ENCODE data around the gene CCDC188. TPM values are rescaled to one million over a fixed set of nuclear protein-coding genes. Genes with fewer than 3 reads are reported as not detected.

CCDC188 gene
- total and polyA plus RNA-seq, 7 experiments from 2014 or later, result not detected

- ChIA-PET POLR2A (interaction anchor here (0.8 to 3.1 kb wide), 5 partner anchors 12 to 263 kb away, joined by 3 to 29 read pairs (median 3); partner anchors contain the start of genes TANGO2, TRMT2A and ZNF74), CTCF (interaction anchor here (0.6 to 2.2 kb wide), 5 partner anchors 14 to 180 kb away, joined by 3 to 6 read pairs (median 3); partner anchors contain the start of gene RANBP1)
- peak overlapping the region in 7 of 9 donors; percentile 38 to 82 (median 73) for H3K27ac Mint-ChIP-seq
- peaks cover 0 to 2% (median 0%) of the 10 kb centered on the region in 11 donors for H3K9me3 Mint-ChIP-seq
- intact Hi-C loops (cut with micrococcal nuclease), result no loop called here
- H3K9me3 ChIP-seq (ENCODE audit: control insufficient read depth in 2 of 3, low read length in 3 of 3), result no peaks in the 10 kb centered on the region
- peak overlapping the region; percentile 91 for H3K27ac ChIP-seq (ENCODE audit: low read depth, low read length)
- no peaks in the 10 kb centered on the region for H3K27me3 ChIP-seq (ENCODE audit: control insufficient read depth in 2 of 2, insufficient read depth in 2 of 2, low read length in 2 of 2)
- peaks cover 0 to 6% (median 2%) of the 10 kb centered on the region in 5 donors for H3K36me3 Mint-ChIP-seq
- ATAC-seq, result peak; percentile 13
- H3K4me3 Mint-ChIP-seq, result peak overlapping the region in 9 of 10 donors; percentile 17 to 75 (median 60)
- H3K4me1 ChIP-seq (ENCODE audit: control insufficient read depth in 2 of 2, insufficient read depth in 2 of 2, low read length in 2 of 2), result peaks cover 14 to 20% of the 10 kb centered on the region in 2 donors
- H3K4me1 Mint-ChIP-seq, result peaks cover 0 to 33% (median 23%) of the 10 kb centered on the region in 7 donors
- H3K36me3 ChIP-seq (ENCODE audit: control insufficient read depth in 2 of 3, insufficient read depth in 3 of 3, low read length in 3 of 3), result peaks cover 0 to 18% (median 5%) of the 10 kb centered on the region in 3 experiments
- peak in 3 of 9 donors; percentile 14 to 26 (median 18) for DNase-seq
- H3K27me3 Mint-ChIP-seq, result no peaks in the 10 kb centered on the region
- H3K4me3 ChIP-seq (ENCODE audit: low read length), result no peak overlapping the region
These were observed 20.5 kb downstream of the CCDC188 start for GRCh38 chr22:20130319-20130718.

- Histone ChIP-seq H3K4me3 (ENCODE audit: low read length) (no peak overlapping the region), H3K9me3 (ENCODE audit: control insufficient read depth in 2 of 3, low read length in 3 of 3) (no peaks in the 10 kb centered on the region), H3K36me3 (ENCODE audit: control insufficient read depth in 2 of 3, insufficient read depth in 3 of 3, low read length in 3 of 3) (peaks cover 0 to 24% (median 5%) of the 10 kb centered on the region in 3 experiments), H3K27ac (ENCODE audit: low read depth, low read length) (no peak overlapping the region), H3K27me3 (ENCODE audit: control insufficient read depth in 2 of 2, insufficient read depth in 2 of 2, low read length in 2 of 2) (no peaks in the 10 kb centered on the region), H3K4me1 (ENCODE audit: control insufficient read depth in 2 of 2, insufficient read depth in 2 of 2, low read length in 2 of 2) (peaks cover 14 to 20% of the 10 kb centered on the region in 2 donors)
- intact Hi-C loops (cut with micrococcal nuclease), result no loop called here
- Mint-ChIP-seq H3K9me3 (peaks cover 0 to 2% (median 0%) of the 10 kb centered on the region in 11 donors), H3K4me3 (peak overlapping the region in 4 of 10 donors; percentile 56 to 71 (median 68)), H3K27me3 (no peaks in the 10 kb centered on the region), H3K4me1 (peaks cover 0 to 31% (median 23%) of the 10 kb centered on the region in 7 donors), H3K27ac (peak overlapping the region in 7 of 9 donors; percentile 34 to 82 (median 65)), H3K36me3 (peaks cover 0 to 6% (median 2%) of the 10 kb centered on the region in 5 donors)
- ChIA-PET POLR2A (interaction anchor here (1.8 to 3.1 kb wide), 3 partner anchors 11 to 264 kb away, joined by 3 to 29 read pairs (median 6); partner anchors contain the start of genes TANGO2, TRMT2A and ZNF74), CTCF (interaction anchor here (0.6 to 2.2 kb wide), 5 partner anchors 13 to 180 kb away, joined by 3 to 6 read pairs (median 3); partner anchors contain the start of gene RANBP1)
- DNase-seq, result no peak
- ATAC-seq, result no peak
These were observed 21.2 kb downstream of the CCDC188 start for GRCh38 chr22:20129747-20130014.

- peak; percentile 29 to 57 (median 49) for DNase-seq
- H3K36me3 ChIP-seq (ENCODE audit: control insufficient read depth in 2 of 3, insufficient read depth in 3 of 3, low read length in 3 of 3), result peaks cover 0 to 30% (median 5%) of the 10 kb centered on the region in 3 experiments
- H3K4me3 ChIP-seq (ENCODE audit: low read length), result no peak overlapping the region
- H3K4me3 Mint-ChIP-seq, result peak overlapping the region in 7 of 10 donors; percentile 13 to 71 (median 56)
- intact Hi-C loops (cut with micrococcal nuclease), result no loop called here
- no peaks in the 10 kb centered on the region for H3K27me3 ChIP-seq (ENCODE audit: control insufficient read depth in 2 of 2, insufficient read depth in 2 of 2, low read length in 2 of 2)
- no peaks in the 10 kb centered on the region for H3K27me3 Mint-ChIP-seq
- peak overlapping the region; percentile 33 for H3K27ac ChIP-seq (ENCODE audit: low read depth, low read length)
- no peaks in the 10 kb centered on the region for H3K9me3 ChIP-seq (ENCODE audit: control insufficient read depth in 2 of 3, low read length in 3 of 3)
- peaks cover 14 to 20% of the 10 kb centered on the region in 2 donors for H3K4me1 ChIP-seq (ENCODE audit: control insufficient read depth in 2 of 2, insufficient read depth in 2 of 2, low read length in 2 of 2)
- peaks cover 0 to 2% (median 0%) of the 10 kb centered on the region in 11 donors for H3K9me3 Mint-ChIP-seq
- POLR2A ChIA-PET, result interaction anchor here (1.8 to 3.1 kb wide), 3 partner anchors 11 to 265 kb away, joined by 3 to 29 read pairs (median 6); partner anchors contain the start of genes TANGO2, TRMT2A and ZNF74
- CTCF ChIA-PET, result interaction anchor here (0.7 to 2.2 kb wide), 5 partner anchors 13 to 160 kb away, joined by 3 to 6 read pairs (median 3); partner anchors contain the start of gene RANBP1
- peak; percentile 44 for ATAC-seq
- H3K36me3 Mint-ChIP-seq, result peaks cover 0 to 6% (median 3%) of the 10 kb centered on the region in 5 donors
- peak overlapping the region; percentile 9 to 87 (median 65) for H3K27ac Mint-ChIP-seq
- H3K4me1 Mint-ChIP-seq, result peaks cover 0 to 25% (median 22%) of the 10 kb centered on the region in 7 donors
These were observed 21.7 kb downstream of the CCDC188 start for GRCh38 chr22:20128902-20129746.

- Mint-ChIP-seq H3K36me3 (peaks cover 0 to 6% (median 4%) of the 10 kb centered on the region in 5 donors), H3K27me3 (no peaks in the 10 kb centered on the region), H3K9me3 (peaks cover 0 to 2% (median 0%) of the 10 kb centered on the region in 11 donors), H3K27ac (peak overlapping the region in 5 of 9 donors; percentile 25 to 87 (median 51)), H3K4me3 (no peak overlapping the region), H3K4me1 (peaks cover 0 to 24% (median 18%) of the 10 kb centered on the region in 7 donors)
- Histone ChIP-seq H3K4me3 (ENCODE audit: low read length) (no peak overlapping the region), H3K27ac (ENCODE audit: low read depth, low read length) (peak overlapping the region; percentile 33), H3K4me1 (ENCODE audit: control insufficient read depth in 2 of 2, insufficient read depth in 2 of 2, low read length in 2 of 2) (peaks cover 19 to 20% of the 10 kb centered on the region in 2 donors), H3K9me3 (ENCODE audit: control insufficient read depth in 2 of 3, low read length in 3 of 3) (no peaks in the 10 kb centered on the region), H3K36me3 (ENCODE audit: control insufficient read depth in 2 of 3, insufficient read depth in 3 of 3, low read length in 3 of 3) (peaks cover 0 to 36% (median 5%) of the 10 kb centered on the region in 3 experiments), H3K27me3 (ENCODE audit: control insufficient read depth in 2 of 2, insufficient read depth in 2 of 2, low read length in 2 of 2) (no peaks in the 10 kb centered on the region)
- DNase-seq (no peak), ATAC-seq (no peak)
- POLR2A ChIA-PET, result interaction anchor here (3.1 kb wide), 1 partner anchor 10 kb away, joined by 29 read pairs; the partner anchor contains the start of gene TRMT2A
- CTCF ChIA-PET, result interaction anchor here (0.6 to 0.8 kb wide), 3 partner anchors 28 to 290 kb away, joined by 3 read pairs; no protein-coding TSS in a partner anchor
- intact Hi-C loops (cut with micrococcal nuclease), result no loop called here
These were observed 22.3 kb downstream of the CCDC188 start for GRCh38 chr22:20128619-20128901.

GRCh38 chr22:20127869-20128618 lies 22.8 kb downstream of the CCDC188 start:
- Histone ChIP-seq H3K4me3 (ENCODE audit: low read length) (no peak overlapping the region), H3K9me3 (ENCODE audit: control insufficient read depth in 2 of 3, low read length in 3 of 3) (no peaks in the 10 kb centered on the region), H3K4me1 (ENCODE audit: control insufficient read depth in 2 of 2, insufficient read depth in 2 of 2, low read length in 2 of 2) (peaks cover 17 to 19% of the 10 kb centered on the region in 2 donors), H3K27me3 (ENCODE audit: control insufficient read depth in 2 of 2, insufficient read depth in 2 of 2, low read length in 2 of 2) (no peaks in the 10 kb centered on the region), H3K36me3 (ENCODE audit: control insufficient read depth in 2 of 3, insufficient read depth in 3 of 3, low read length in 3 of 3) (peaks cover 0 to 41% (median 5%) of the 10 kb centered on the region in 3 experiments), H3K27ac (ENCODE audit: low read depth, low read length) (peak overlapping the region; percentile 33)
- DNase-seq (no peak), ATAC-seq (no peak)
- H3K27ac Mint-ChIP-seq, result peak overlapping the region in 7 of 9 donors; percentile 9 to 78 (median 28)
- intact Hi-C loops (cut with micrococcal nuclease), result no loop called here
- peaks cover 0 to 2% (median 0%) of the 10 kb centered on the region in 11 donors for H3K9me3 Mint-ChIP-seq
- POLR2A ChIA-PET, result no interaction called here
- CTCF ChIA-PET, result interaction anchor here (0.6 to 1.0 kb wide), 4 partner anchors 24 to 290 kb away, joined by 3 read pairs; no protein-coding TSS in a partner anchor
- H3K36me3 Mint-ChIP-seq, result peaks cover 0 to 6% (median 4%) of the 10 kb centered on the region in 5 donors
- H3K4me3 Mint-ChIP-seq, result no peak overlapping the region
- H3K27me3 Mint-ChIP-seq, result no peaks in the 10 kb centered on the region
- H3K4me1 Mint-ChIP-seq, result peaks cover 0 to 19% (median 13%) of the 10 kb centered on the region in 7 donors
